Measurements from ENCODE around the gene PAXX.

Gene PAXX

DNA sequence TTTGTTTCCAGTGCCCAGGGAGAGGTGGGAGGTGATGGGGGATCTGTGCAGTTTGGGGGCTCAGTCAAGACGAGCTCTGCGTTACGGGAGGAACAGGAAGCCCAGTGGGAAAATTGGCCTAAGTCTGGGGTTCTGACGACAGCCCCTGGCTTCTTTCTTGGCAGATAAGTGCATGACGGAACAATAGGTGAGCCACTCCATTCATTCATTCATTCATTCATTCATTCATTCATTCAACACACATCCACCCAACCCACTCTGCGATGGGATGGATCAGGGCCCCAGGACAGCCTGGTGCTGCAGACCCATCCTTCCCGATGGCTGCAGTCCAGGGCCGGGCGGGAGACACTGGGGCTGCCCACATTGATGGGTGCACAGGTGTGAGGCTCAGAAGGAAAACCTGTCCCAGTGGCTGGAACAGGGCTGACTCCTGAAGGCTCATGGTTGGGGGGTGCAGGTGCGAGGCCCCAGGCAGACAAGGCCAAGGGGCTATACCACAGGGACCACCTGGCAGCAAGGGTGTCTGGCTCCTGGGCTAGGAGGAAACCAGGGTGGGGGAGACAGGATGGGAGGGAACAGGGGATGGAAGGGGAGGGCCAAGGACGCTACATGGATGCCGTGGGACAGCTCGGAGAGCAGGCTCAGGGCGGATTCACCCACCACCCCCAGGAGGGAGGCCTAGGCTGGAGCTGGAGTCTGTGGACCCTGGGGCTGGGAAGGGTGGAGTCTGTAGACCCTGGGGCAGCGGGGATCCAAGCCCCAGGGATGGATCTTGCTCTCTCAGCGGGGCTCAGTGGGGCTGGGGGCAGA is 11.3 kb upstream of the PAXX start:
- FAIRE-seq = no peak
- no peak for DNase-seq (ENCODE audit: insufficient read length, low spot score)
- TF ChIP-seq, protein P1, sequence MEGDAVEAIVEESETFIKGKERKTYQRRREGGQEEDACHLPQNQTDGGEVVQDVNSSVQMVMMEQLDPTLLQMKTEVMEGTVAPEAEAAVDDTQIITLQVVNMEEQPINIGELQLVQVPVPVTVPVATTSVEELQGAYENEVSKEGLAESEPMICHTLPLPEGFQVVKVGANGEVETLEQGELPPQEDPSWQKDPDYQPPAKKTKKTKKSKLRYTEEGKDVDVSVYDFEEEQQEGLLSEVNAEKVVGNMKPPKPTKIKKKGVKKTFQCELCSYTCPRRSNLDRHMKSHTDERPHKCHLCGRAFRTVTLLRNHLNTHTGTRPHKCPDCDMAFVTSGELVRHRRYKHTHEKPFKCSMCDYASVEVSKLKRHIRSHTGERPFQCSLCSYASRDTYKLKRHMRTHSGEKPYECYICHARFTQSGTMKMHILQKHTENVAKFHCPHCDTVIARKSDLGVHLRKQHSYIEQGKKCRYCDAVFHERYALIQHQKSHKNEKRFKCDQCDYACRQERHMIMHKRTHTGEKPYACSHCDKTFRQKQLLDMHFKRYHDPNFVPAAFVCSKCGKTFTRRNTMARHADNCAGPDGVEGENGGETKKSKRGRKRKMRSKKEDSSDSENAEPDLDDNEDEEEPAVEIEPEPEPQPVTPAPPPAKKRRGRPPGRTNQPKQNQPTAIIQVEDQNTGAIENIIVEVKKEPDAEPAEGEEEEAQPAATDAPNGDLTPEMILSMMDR (IDR thresholded peaks at IDR 0.05; ENCODE audit: insufficient read depth, missing control alignments) = no peak

DNA sequence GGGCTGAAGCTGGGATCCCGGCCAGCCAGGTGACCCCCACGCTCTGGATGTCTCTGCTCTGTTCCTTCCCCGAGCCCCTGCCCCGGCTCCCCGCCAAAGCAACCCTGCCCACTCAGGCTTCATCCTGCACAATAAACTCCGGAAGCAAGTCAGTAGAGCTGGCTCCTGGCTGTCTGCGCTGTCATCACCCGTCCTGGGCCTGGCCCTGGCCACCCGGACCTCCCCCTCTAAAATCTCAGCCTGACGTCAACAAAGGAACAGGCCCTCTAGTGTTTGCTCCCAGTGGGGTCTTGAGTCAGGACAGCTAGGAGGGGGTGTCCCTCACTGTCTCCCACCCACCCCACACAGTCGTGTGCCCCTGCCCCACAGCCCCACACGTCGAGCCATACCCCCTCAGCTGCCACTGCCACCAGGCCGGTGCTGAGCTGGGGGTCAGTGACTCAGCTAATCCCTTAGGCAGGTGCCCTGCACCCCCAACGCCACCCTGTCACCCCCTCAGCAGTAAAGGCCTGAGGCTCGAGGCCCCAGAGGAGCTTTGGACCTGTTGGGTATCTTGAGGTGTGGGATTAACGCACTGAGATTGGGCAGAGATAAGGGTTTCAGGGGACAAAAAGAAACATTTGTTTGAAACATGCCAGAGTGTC is 10.5 kb upstream of the PAXX start:
- FAIRE-seq (no peak), DNase-seq (ENCODE audit: insufficient read length, low spot score) (no peak)
- TF ChIP-seq, protein P1 (IDR thresholded peaks at IDR 0.05; ENCODE audit: insufficient read depth, missing control alignments) = no peak

DNA sequence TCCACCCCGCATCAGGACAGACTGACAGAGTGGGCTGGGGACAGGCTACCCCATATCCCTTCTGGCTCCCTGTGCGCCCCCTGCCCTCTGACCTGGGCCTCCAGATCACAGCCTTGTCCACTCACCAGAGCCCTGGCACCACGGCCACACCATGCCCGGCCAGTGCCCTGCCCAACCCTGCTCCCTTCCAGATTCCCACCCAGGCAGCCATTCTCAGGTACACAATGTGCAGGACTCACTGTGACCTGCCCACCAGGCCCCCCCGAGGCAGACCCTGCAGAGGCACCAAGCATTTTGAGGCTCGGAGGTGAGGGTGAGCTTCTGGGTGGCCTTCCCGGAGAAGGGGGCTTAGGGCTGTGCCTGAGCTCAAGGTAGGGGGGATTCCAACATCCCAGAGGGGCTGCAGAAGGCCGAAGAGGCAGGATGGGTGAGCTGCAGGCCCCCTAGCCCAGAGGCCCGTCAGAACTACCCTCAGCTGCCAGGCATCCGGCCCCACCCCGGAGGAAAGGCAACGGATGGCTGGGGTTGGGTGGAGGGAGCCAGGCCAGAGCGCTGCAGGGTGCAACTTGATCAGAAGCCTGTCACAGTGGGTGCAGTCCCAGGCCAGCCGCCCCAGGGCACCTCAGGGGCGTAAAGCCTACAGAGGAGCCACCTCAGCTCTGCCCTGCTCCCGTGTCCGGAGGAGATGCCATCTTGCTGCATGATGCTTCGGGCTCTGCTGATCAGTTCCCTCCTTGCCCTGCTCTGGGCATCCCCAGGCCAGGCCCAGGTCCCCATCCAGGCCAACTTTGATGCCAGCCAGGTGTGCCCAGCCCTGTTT is 9.8 kb upstream of the PAXX start, which contains the start of gene LCNL1:
Gene LCNL1 (plus strand): TSS at position 762 of the 820 bp plus-strand sequence. CDS start 594 bp downstream, outside the sequence.
- TF ChIP-seq, protein P1 (IDR thresholded peaks at IDR 0.05; ENCODE audit: insufficient read depth, missing control alignments) = no peak
- FAIRE-seq (no peak), DNase-seq (ENCODE audit: insufficient read length, low spot score) (no peak)

DNA sequence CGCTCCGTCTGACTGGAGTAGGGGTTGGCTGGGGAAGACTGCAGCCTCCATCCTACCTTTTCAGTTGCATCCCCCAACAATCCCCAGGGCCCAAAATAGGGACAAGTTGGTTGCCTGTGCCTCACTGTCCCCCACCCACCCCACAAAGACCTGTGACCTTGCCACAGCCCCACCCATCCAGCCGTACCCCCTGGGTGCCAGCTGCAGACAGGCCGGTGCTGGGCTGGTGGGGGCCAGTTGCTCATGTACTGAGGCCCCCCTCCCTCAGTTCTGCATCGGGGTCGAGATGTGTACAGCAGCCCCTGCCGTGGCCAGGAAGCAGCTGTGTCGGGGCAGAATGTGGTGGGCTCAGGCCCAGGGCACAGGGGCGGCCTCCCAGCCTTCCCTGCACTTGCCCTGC is 9.1 kb upstream of the PAXX start:
- TF ChIP-seq, protein P1 (IDR thresholded peaks at IDR 0.05; ENCODE audit: insufficient read depth, missing control alignments) = no peak
- no peak for DNase-seq (ENCODE audit: insufficient read length, low spot score)
- no peak for FAIRE-seq

DNA sequence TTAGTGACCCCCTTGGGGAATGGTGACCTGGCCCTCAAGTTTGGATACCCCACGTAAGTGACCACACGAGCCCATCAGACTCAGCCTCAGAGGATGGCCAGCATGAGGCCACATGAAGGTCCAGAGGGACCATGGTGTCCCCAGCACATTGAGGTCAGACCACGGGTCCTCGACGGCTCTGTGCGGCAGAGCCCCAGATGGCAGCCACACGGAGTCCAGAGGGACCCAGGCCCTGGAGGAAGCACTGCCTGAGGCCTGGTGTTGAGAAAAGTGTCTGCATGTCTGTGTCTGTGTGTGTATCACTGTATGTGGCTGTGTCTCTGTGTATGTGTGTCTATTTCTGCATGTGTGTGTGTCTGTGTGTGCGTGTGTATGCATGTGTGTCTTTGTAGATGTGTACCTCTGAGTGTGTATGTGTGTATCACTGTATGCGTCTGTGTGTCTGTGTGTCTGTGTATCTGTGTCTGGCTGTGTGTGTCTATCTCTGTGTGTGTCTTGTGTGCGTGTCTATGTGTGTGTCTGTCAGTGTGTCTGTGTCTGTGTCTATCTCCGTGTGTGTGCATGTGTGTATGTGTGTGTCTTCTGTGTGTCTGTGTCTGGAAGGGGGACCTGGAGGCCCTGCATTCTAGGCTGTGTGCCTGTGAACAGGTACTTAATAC is 8.4 kb upstream of the PAXX start:
- DNase-seq (ENCODE audit: insufficient read length, low spot score) (no peak), FAIRE-seq (no peak)
- TF ChIP-seq, protein P1 (IDR thresholded peaks at IDR 0.05; ENCODE audit: insufficient read depth, missing control alignments) = no peak

DNA sequence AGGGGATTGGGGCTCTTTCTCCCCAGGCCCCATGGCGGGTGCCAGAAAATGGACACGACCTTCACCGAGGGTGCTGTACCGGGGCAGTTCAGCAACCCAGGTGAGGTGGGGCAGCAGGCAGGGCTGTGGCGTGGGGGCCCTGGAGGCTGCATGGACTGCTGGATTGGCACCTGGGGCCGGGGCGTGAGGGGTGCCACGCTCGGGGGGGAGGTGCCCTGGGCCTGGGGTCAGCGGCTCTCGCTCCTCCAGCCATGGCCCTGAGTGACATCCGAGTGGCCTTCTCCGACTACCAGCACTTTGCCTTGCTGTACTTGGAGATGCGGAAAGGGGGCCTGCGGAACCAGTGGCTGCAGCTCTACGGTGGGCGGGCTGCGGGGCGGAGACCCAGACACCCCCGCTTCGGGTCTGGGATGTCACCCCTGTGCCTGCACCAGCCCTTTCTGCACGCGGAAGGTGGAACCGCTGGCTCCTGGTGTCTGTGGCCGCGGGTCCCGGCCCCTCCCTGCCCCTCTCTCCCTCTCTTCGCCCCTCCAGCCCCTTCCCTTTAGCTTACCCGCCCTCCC is 7.7 kb upstream of the PAXX start:
- DNase-seq (ENCODE audit: insufficient read length, low spot score) (no peak), FAIRE-seq (no peak)
- TF ChIP-seq, protein P1 (IDR thresholded peaks at IDR 0.05; ENCODE audit: insufficient read depth, missing control alignments) = no peak
